Ishikawa (cell line): ENCODE measurements around the gene ADK.

Experiments used
- TCF12 ChIP-seq: IDR thresholded peaks from 2 replicates; pipeline ENCODE4 v1.6.1; 2012; ENCODE audit warnings: low read depth
- TF ChIP-seq, protein P1 (sequence below): IDR thresholded peaks from 2 replicates; pipeline ENCODE4 v1.6.1; 2012

DNA sequence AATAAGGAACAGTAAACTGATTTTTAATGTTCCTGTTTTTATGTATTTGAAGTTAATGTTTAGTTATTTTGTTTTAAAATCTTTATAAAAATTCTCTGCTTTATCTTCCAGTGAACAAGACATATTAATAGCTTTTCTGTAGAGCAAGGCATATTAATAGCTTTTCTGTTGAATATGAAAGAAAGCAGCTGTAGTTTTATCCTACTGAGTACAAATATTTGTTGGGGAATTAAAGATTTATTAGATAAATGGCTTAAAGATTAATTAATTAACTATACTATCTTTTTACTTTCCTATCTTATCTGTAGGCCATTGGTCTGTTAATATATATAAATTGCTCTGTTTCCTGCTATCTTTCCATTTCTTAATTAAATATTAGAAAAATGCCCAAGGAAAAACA lies 299.6 kb downstream of the ADK start:
- TF ChIP-seq TCF12 = no peak
- TF ChIP-seq, protein P1, sequence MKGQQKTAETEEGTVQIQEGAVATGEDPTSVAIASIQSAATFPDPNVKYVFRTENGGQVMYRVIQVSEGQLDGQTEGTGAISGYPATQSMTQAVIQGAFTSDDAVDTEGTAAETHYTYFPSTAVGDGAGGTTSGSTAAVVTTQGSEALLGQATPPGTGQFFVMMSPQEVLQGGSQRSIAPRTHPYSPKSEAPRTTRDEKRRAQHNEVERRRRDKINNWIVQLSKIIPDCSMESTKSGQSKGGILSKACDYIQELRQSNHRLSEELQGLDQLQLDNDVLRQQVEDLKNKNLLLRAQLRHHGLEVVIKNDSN = no peak
